GM12874 (cell line): Measurements from ENCODE around the gene ECEL1.

Experiments
- TF ChIP-seq, protein P1 (sequence below): IDR thresholded peaks from 2 replicates; pipeline ENCODE4 v1.5.1; 2011; ENCODE audit warnings: low read depth, mild to moderate bottlenecking, control low read depth, low read length, moderate library complexity; ENCODE audit not compliant: insufficient read depth

Gene ECEL1

DNA sequence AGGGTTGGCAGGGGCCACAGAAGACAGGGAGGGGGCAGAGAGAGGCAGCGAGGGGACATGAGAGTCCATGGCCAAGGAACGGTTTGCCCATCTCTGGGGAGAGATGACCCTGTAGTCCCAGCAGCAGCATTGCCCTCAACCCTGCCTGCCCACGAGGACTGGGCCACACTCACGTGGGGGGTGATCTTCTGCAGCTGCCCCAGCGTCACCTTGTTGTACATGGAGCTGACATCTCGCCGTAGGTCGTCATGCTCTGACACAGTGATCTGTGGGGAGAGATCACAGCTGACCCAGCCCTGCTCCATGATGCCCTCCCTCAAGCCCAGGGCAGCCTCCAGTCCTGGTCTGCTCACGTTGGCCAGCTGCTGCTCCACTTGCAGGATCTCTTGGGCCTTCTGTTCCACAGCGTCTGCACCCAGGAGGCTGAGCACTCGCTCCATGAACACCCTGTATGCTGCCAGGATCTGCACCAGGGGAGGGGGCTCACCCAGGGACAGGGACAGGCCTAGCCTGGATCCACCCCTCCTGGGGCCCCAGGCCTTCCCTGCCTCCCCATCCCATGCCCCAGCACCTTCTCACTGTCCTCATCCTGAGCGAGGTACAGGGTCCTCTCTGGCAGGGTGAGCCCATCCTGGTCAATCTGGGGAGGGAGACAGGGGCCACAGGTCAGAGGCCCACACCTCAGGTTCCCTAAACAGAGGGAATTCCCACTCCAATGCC lies 2.8 kb downstream of the ECEL1 start:
- TF ChIP-seq, protein P1, sequence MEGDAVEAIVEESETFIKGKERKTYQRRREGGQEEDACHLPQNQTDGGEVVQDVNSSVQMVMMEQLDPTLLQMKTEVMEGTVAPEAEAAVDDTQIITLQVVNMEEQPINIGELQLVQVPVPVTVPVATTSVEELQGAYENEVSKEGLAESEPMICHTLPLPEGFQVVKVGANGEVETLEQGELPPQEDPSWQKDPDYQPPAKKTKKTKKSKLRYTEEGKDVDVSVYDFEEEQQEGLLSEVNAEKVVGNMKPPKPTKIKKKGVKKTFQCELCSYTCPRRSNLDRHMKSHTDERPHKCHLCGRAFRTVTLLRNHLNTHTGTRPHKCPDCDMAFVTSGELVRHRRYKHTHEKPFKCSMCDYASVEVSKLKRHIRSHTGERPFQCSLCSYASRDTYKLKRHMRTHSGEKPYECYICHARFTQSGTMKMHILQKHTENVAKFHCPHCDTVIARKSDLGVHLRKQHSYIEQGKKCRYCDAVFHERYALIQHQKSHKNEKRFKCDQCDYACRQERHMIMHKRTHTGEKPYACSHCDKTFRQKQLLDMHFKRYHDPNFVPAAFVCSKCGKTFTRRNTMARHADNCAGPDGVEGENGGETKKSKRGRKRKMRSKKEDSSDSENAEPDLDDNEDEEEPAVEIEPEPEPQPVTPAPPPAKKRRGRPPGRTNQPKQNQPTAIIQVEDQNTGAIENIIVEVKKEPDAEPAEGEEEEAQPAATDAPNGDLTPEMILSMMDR: no peak

- TF ChIP-seq, protein P1: no peak
Observed at GRCh38 chr2:232483923-232484627, 3.6 kb downstream of the ECEL1 start.

- TF ChIP-seq, protein P1: no peak
Observed at GRCh38 chr2:232483311-232483922, 4.2 kb downstream of the ECEL1 start.

DNA sequence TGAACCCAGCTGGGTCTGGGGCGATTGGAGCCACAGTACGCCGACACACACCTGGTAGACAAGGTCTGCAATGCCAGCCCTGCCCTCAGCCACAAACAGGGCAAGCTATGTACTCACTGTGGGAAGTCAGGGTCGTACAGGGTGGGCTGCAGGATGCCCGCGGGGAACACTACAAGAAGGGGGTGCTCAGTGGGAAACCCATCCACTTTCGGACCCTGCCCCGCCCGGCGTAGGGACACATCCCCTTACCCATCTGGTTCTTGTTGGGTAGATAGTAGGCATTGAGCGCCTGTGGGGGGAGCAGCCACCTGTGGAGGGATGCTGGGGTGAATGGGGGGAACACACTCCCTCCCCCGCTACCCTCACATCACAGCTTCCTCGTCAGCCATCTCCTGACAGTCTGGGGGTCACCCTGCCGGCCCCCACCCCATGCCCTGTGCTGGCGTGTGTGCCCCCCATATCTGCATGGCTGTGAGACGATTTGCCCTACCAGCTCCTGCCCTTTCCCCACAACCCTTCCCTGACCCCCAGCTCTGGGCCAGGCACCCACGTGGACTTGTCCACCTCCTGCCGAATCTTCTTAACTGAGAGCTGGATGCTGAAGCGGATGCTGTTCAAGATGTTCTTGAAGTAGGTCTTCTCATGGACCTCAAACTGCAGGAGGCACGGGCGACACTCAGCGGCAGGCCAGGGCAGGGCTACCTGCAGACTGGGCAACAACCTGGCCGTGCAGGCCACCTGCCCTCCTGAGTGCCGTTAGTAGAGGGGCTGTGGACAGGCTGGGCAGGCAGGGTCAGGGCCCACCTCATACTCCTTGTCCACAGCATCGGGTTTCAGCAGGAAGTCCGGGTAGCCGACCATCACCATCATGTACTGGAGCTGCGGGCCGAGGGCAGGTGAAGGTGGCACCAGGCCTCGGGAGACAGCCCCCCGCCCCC lies 5.1 kb downstream of the ECEL1 start:
- TF ChIP-seq, protein P1: no peak

DNA sequence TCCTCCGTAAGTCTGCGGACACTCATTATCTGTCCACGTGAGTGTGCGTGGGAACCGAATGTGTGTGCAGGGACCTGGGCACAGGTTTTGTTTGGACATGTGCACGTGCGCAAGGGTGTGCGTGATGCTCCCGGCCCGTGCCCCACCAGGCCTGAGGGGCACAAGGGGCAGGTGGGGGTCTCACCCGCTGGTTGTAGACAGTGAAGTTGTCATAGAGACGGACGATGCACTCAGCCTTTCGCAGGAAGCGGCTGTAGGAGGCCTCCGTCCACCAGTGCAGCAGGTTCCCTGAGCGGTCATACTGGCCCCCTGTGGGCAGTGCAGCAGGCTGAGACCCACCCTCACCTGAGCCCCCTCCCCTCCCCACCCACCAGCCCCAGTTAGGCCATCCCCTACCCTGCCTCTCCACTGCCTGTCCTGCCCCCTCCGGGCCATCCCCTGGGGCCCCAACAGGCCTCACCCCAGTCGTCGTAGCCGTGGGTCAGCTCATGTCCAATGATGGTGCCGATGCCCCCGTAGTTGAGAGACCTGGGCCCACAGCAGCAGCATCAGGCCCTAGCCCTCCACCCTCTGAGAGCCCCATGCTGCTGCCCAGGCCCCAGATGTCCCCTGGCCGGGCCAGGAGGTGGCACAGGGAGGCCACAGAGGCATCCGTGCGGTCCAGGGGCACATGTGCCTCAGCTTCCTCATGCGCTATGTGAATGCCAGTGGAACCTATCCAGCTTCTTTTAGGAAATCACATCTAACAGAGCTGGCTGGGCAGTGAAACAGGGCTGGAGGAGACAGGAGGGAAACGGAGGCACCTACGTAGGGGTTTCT lies 6.1 kb downstream of the ECEL1 start:
- TF ChIP-seq, protein P1: no peak

- TF ChIP-seq, protein P1: no peak
Observed at GRCh38 chr2:232480201-232481190, 7.1 kb downstream of the ECEL1 start.
